ENCODE results near the gene SLC39A11. TPM values are rescaled to one million over a fixed set of nuclear protein-coding genes. Genes with fewer than 3 reads are reported as not detected.

The SLC39A11 gene
- total and polyA plus RNA-seq, 2 of the 13 experiments (the other 11 are each of a cell fraction or from before 2014, with no cell fraction given) = 17.2 to 31.5 TPM

DNA sequence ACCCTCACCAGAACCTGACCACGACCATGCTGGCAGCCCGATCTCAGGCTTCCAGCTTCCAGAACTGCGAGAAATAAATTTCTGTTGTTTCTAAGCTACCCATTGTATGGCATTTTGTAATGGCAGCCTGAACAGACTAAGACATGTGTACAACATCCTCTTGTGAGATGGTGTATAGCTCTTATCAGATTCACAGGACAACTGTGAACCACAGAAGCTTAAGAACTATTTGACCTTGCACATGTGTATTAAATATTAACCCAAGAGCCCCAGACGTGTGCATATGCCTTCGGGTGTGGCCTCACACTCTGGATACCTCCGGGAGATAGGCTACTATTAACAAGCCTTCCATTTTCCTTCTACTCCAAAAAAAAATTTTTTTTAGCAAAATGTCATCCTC lies 248.9 kb downstream of the SLC39A11 start (continued):
- TF ChIP-seq, protein P1, sequence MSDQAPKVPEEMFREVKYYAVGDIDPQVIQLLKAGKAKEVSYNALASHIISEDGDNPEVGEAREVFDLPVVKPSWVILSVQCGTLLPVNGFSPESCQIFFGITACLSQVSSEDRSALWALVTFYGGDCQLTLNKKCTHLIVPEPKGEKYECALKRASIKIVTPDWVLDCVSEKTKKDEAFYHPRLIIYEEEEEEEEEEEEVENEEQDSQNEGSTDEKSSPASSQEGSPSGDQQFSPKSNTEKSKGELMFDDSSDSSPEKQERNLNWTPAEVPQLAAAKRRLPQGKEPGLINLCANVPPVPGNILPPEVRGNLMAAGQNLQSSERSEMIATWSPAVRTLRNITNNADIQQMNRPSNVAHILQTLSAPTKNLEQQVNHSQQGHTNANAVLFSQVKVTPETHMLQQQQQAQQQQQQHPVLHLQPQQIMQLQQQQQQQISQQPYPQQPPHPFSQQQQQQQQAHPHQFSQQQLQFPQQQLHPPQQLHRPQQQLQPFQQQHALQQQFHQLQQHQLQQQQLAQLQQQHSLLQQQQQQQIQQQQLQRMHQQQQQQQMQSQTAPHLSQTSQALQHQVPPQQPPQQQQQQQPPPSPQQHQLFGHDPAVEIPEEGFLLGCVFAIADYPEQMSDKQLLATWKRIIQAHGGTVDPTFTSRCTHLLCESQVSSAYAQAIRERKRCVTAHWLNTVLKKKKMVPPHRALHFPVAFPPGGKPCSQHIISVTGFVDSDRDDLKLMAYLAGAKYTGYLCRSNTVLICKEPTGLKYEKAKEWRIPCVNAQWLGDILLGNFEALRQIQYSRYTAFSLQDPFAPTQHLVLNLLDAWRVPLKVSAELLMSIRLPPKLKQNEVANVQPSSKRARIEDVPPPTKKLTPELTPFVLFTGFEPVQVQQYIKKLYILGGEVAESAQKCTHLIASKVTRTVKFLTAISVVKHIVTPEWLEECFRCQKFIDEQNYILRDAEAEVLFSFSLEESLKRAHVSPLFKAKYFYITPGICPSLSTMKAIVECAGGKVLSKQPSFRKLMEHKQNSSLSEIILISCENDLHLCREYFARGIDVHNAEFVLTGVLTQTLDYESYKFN (CRISPR knock-in tag; conservative IDR thresholded peaks at IDR 0.05) = 0 out of 2 replicates have a peak, but pooled peaks have one; percentile 22
- TF ChIP-seq, protein P2, sequence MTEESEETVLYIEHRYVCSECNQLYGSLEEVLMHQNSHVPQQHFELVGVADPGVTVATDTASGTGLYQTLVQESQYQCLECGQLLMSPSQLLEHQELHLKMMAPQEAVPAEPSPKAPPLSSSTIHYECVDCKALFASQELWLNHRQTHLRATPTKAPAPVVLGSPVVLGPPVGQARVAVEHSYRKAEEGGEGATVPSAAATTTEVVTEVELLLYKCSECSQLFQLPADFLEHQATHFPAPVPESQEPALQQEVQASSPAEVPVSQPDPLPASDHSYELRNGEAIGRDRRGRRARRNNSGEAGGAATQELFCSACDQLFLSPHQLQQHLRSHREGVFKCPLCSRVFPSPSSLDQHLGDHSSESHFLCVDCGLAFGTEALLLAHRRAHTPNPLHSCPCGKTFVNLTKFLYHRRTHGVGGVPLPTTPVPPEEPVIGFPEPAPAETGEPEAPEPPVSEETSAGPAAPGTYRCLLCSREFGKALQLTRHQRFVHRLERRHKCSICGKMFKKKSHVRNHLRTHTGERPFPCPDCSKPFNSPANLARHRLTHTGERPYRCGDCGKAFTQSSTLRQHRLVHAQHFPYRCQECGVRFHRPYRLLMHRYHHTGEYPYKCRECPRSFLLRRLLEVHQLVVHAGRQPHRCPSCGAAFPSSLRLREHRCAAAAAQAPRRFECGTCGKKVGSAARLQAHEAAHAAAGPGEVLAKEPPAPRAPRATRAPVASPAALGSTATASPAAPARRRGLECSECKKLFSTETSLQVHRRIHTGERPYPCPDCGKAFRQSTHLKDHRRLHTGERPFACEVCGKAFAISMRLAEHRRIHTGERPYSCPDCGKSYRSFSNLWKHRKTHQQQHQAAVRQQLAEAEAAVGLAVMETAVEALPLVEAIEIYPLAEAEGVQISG (CRISPR knock-in tag; IDR thresholded peaks at IDR 0.05) = no peak
- TF ChIP-seq, protein P3, sequence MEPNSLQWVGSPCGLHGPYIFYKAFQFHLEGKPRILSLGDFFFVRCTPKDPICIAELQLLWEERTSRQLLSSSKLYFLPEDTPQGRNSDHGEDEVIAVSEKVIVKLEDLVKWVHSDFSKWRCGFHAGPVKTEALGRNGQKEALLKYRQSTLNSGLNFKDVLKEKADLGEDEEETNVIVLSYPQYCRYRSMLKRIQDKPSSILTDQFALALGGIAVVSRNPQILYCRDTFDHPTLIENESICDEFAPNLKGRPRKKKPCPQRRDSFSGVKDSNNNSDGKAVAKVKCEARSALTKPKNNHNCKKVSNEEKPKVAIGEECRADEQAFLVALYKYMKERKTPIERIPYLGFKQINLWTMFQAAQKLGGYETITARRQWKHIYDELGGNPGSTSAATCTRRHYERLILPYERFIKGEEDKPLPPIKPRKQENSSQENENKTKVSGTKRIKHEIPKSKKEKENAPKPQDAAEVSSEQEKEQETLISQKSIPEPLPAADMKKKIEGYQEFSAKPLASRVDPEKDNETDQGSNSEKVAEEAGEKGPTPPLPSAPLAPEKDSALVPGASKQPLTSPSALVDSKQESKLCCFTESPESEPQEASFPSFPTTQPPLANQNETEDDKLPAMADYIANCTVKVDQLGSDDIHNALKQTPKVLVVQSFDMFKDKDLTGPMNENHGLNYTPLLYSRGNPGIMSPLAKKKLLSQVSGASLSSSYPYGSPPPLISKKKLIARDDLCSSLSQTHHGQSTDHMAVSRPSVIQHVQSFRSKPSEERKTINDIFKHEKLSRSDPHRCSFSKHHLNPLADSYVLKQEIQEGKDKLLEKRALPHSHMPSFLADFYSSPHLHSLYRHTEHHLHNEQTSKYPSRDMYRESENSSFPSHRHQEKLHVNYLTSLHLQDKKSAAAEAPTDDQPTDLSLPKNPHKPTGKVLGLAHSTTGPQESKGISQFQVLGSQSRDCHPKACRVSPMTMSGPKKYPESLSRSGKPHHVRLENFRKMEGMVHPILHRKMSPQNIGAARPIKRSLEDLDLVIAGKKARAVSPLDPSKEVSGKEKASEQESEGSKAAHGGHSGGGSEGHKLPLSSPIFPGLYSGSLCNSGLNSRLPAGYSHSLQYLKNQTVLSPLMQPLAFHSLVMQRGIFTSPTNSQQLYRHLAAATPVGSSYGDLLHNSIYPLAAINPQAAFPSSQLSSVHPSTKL (CRISPR knock-in tag; IDR thresholded peaks at IDR 0.05) = peak; percentile 67
- TF ChIP-seq TGIF2 (CRISPR knock-in tag; IDR thresholded peaks at IDR 0.05) (no peak), CBX2 (IDR thresholded peaks at IDR 0.05; ENCODE audit: low read depth, low read length) (no peak), CBX2 (CRISPR knock-in tag; IDR thresholded peaks at IDR 0.05; ENCODE audit: low read depth) (no peak), TCF7 (IDR thresholded peaks at IDR 0.05; ENCODE audit: low read depth) (0 out of 2 replicates have a peak, but pooled peaks have one; percentile 7), HMG20A (CRISPR knock-in tag; IDR thresholded peaks at IDR 0.05; ENCODE audit: borderline replicate concordance) (peak; percentile 66; the same call in 1 of the 2 replicates), FOXA3 (CRISPR knock-in tag; IDR thresholded peaks at IDR 0.05) (peak; percentile 35; the same call in 1 of the 2 replicates), SAP130 (CRISPR knock-in tag; IDR thresholded peaks at IDR 0.05; ENCODE audit: low read depth) (peak; percentile 38; the same call in 1 of the 2 replicates), ATF7-NPFF (CRISPR knock-in tag; IDR thresholded peaks at IDR 0.05; ENCODE audit: low read depth) (no peak), ZNF260 (CRISPR knock-in tag; IDR thresholded peaks at IDR 0.05; ENCODE audit: borderline replicate concordance, low read depth) (no peak), BCL6 (CRISPR knock-in tag; IDR thresholded peaks at IDR 0.05) (0 out of 2 replicates have a peak, but pooled peaks have one; percentile 35)
- TF ChIP-seq, protein P4, sequence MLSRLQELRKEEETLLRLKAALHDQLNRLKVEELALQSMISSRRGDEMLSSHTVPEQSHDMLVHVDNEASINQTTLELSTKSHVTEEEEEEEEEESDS (CRISPR knock-in tag; IDR thresholded peaks at IDR 0.05; ENCODE audit: borderline replicate concordance) = no peak

All from HepG2 (cell line).